BE2C (cell line): ENCODE results near the gene GPATCH1.

Experiments
- DNase-seq: peaks from one replicate; pipeline ENCODE4 v3.0.0-alpha.2; 2020
- H3K27me3 ChIP-seq: fragments of 250-450 bp; sonication (Bioruptor Pico); 2 replicates; pipeline ENCODE4 v1.5.1; 2020; ENCODE audit warnings: mild to moderate bottlenecking
- H3K36me3 ChIP-seq: fragments of 250-450 bp; sonication (Bioruptor Pico); 2 replicates; pipeline ENCODE4 v1.5.1; 2020; ENCODE audit warnings: mild to moderate bottlenecking
- H3K4me1 ChIP-seq: fragments of 250-450 bp; sonication (Bioruptor Pico); 2 replicates; pipeline ENCODE4 v1.5.1; 2020
- H3K4me3 ChIP-seq: 2 replicates; pipeline ENCODE4 v1.5.1; 2011; ENCODE audit warnings: low read depth, low read length
- H3K9me3 ChIP-seq: fragments of 250-450 bp; sonication (Bioruptor Pico); 2 replicates; pipeline ENCODE4 v1.5.1; 2020
- TF ChIP-seq, protein P1 (sequence below): IDR thresholded peaks from 2 replicates; pipeline ENCODE4 v1.5.1; 2012; ENCODE audit warnings: mild to moderate bottlenecking, low read depth, low read length

Gene GPATCH1

DNA sequence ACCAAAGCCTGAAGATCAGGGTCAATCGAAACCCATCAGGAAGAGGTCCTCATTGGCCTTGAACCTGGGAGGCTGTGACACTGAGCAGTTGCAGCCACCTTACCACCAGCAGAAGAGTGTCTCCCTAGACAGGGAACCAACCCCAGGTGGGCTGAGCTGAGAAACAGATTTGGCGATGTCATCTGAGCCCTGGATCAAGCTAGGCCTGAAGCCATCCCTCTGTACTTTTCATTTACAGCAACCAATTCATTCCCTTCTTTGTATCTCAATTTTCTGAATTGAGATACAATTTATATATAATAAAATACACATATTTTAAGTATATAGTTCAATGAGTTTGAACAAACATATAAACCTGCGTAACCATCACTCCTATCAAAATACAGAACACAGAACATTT lies 30.9 kb upstream of the GPATCH1 start:
- DNase-seq: no peak
- H3K27me3 ChIP-seq: no peaks in the 10 kb centered on the region
- no peaks in the 10 kb centered on the region for H3K9me3 ChIP-seq
- 0 out of 2 replicates have a peak, but pooled peaks cover 3% of the 10 kb centered on the region for H3K4me1 ChIP-seq
- no peak overlapping the region for H3K4me3 ChIP-seq
- no peaks in the 10 kb centered on the region for H3K36me3 ChIP-seq
- TF ChIP-seq, protein P1, sequence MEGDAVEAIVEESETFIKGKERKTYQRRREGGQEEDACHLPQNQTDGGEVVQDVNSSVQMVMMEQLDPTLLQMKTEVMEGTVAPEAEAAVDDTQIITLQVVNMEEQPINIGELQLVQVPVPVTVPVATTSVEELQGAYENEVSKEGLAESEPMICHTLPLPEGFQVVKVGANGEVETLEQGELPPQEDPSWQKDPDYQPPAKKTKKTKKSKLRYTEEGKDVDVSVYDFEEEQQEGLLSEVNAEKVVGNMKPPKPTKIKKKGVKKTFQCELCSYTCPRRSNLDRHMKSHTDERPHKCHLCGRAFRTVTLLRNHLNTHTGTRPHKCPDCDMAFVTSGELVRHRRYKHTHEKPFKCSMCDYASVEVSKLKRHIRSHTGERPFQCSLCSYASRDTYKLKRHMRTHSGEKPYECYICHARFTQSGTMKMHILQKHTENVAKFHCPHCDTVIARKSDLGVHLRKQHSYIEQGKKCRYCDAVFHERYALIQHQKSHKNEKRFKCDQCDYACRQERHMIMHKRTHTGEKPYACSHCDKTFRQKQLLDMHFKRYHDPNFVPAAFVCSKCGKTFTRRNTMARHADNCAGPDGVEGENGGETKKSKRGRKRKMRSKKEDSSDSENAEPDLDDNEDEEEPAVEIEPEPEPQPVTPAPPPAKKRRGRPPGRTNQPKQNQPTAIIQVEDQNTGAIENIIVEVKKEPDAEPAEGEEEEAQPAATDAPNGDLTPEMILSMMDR: no peak

DNA sequence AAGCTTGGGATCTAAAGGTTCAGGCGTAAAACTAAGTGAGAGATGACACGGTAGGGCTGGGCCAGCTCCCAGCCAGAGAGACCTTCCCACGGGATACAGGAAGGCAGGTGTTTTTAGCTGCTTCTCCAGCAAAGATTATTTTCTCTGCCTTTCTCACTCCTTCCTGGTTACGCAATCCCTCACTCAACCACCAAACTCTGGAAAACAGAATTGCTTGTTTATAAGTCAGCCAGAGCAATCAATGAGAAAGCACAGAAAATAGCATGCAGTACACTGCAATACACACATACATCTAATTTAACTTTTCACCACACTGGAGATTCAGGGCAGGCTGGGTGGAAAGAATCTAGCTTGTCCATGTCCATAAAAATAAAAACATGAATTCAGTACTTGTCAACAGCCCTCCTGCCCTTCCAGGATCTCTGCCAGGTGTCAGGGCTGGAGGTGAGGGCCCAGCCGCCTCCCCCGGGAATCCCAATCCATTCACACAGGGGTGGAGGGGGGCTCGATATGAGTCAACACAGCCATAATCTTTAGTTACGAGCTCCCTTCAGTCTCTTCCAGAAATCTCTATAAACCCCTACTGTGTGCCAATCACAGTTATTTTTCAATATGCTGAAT lies 28.5 kb upstream of the GPATCH1 start:
- TF ChIP-seq, protein P1: no peak
- DNase-seq: no peak
- Histone ChIP-seq H3K36me3 (no peaks in the 10 kb centered on the region), H3K27me3 (no peaks in the 10 kb centered on the region), H3K9me3 (no peaks in the 10 kb centered on the region), H3K4me3 (no peak overlapping the region), H3K4me1 (0 out of 2 replicates have a peak, but pooled peaks cover 3% of the 10 kb centered on the region)

DNA sequence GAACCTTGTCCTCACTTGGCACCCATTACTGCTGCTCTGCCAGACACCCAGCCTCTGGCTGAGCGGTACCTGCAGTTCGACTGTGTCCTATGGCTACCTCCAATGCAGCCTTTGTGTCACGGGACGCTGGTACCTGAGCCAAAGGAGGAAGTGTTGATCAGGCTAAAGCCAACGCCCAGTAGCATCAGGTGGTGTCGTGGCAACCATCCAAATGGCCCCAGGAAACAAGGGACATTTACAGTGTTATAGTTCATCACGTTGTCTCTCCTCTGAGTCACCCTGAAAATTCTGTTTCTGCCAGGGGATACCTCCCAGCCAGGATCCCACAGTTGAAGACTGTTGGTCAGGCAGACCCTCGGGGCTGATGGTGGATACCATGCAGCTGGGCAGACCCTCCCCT lies 26.4 kb upstream of the GPATCH1 start:
- Histone ChIP-seq H3K4me1 (0 out of 2 replicates have a peak, but pooled peaks cover 3% of the 10 kb centered on the region), H3K9me3 (no peaks in the 10 kb centered on the region), H3K36me3 (no peaks in the 10 kb centered on the region), H3K4me3 (no peak overlapping the region), H3K27me3 (no peaks in the 10 kb centered on the region)
- TF ChIP-seq, protein P1: no peak
- no peak for DNase-seq

DNA sequence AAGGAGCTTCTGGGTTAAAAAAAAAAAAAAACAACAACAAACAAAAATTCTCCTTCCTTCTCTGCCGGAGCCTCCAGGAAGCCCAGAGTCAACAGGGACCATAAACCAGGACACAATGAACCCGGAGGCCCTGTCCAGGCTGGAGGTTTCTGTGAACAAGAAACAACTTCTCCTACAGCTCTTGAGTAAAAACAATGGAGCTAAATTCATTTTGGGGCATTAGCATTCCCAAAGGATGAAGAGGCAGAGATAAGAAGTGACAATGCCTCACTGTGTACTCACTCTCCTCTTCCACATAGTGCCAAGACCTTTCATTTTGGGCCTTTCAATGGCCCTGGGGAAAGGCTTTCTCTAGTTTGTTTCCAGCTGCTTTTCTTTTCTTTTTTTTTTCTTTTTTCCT lies 25.3 kb upstream of the GPATCH1 start:
- TF ChIP-seq, protein P1: no peak
- no peak for DNase-seq
- H3K4me3 ChIP-seq: no peak overlapping the region
- no peaks in the 10 kb centered on the region for H3K36me3 ChIP-seq
- no peaks in the 10 kb centered on the region for H3K9me3 ChIP-seq
- H3K27me3 ChIP-seq: no peaks in the 10 kb centered on the region
- H3K4me1 ChIP-seq: 0 out of 2 replicates have a peak, but pooled peaks cover 3% of the 10 kb centered on the region

DNA sequence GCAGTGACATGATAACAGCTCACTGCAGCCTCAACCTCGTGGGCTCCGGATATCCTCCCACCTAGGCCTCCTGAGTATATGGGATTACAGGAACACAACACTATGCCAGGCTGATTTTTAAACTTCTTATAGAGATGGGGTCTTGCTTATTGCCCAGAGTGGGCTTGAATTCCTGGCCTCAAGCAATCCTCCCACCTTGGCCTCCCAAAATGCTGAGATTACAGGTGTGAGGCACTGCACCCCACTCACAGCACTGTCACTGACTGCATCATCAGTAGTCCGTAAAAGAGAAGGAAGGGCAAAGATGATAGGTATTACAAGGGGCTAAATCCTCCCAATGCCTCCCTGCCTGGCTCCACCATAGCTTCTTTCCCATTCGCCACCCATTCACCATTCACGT lies 20.4 kb upstream of the GPATCH1 start:
- Histone ChIP-seq H3K36me3 (no peaks in the 10 kb centered on the region), H3K4me1 (no peaks in the 10 kb centered on the region), H3K27me3 (no peaks in the 10 kb centered on the region), H3K4me3 (no peak overlapping the region), H3K9me3 (no peaks in the 10 kb centered on the region)
- TF ChIP-seq, protein P1: no peak
- DNase-seq: no peak

DNA sequence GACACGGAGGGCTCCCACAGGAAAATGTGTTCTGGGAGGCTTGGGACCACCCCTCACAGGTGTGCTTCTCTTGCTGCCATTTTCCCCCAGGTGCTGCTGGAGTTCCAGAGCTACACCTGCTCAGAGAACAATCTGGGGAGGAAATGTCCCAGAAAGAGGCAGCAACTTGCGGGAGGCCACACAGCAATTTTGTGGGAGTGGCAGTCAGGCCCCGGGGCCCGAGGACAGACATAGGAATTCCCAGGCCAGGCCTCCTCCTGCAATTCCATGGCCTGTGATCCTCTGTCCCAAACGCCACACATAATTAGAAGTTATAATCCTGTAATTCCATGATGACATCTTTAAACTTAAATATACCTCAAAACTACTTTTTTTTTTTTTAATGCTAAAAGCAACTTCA lies 18.1 kb upstream of the GPATCH1 start:
- no peaks in the 10 kb centered on the region for H3K36me3 ChIP-seq
- TF ChIP-seq, protein P1: no peak
- no peaks in the 10 kb centered on the region for H3K4me1 ChIP-seq
- H3K9me3 ChIP-seq: no peaks in the 10 kb centered on the region
- H3K4me3 ChIP-seq: no peak overlapping the region; the same call in 1 of the 2 replicates
- H3K27me3 ChIP-seq: no peaks in the 10 kb centered on the region
- no peak for DNase-seq
